ENCODE results near the gene ARRDC2. TPM values are rescaled to one million over a fixed set of nuclear protein-coding genes. Genes with fewer than 3 reads are reported as not detected.

The ARRDC2 gene
- total RNA-seq, 1 donor from 2014 or later, result 2.6 TPM

GRCh38 chr19:17968362-17968761 is 39.6 kb upstream of the ARRDC2 start:
- peaks cover 48% of the 10 kb centered on the region for H3K27me3 Mint-ChIP-seq (ENCODE audit: low read depth, unreplicated experiment)

GRCh38 chr19:17969096-17969792 is 38.7 kb upstream of the ARRDC2 start:
- Histone ChIP-seq H4K20me1 (ENCODE audit: insufficient read depth, low read length) (peaks cover 3% of the 10 kb centered on the region), H3K27me3 (ENCODE audit: insufficient read depth, low read length) (peaks cover 25% of the 10 kb centered on the region), H3K4me3 (ENCODE audit: insufficient read depth, low read depth, low read length) (no peak overlapping the region), H3K9me3 (ENCODE audit: insufficient read depth, low read depth, low read length) (no peaks in the 10 kb centered on the region), H3K27ac (ENCODE audit: low read depth, low read length) (no peak overlapping the region), H2AFZ (ENCODE audit: low read depth, low read length) (no peak overlapping the region), H3K36me3 (ENCODE audit: insufficient read depth, low read length) (no peaks in the 10 kb centered on the region), H3K4me1 (ENCODE audit: insufficient read depth, low read length) (no peaks in the 10 kb centered on the region), H3K4me2 (ENCODE audit: low read length) (no peak overlapping the region), H3K79me2 (ENCODE audit: insufficient read depth, low read length) (no peaks in the 10 kb centered on the region), H3K9ac (ENCODE audit: low read length) (no peak overlapping the region)
- no peaks in the 10 kb centered on the region for H3K36me3 Mint-ChIP-seq (ENCODE audit: low read depth, unreplicated experiment)
- TF ChIP-seq CTCF (IDR thresholded peaks at IDR 0.05; ENCODE audit: insufficient read depth, low read depth, low read length) (no peak), EZH2 (IDR thresholded peaks at IDR 0.05; ENCODE audit: insufficient read depth, low read length) (no peak)
- H3K9me3 Mint-ChIP-seq (ENCODE audit: unreplicated experiment), result no peaks in the 10 kb centered on the region
- peaks cover 39% of the 10 kb centered on the region for H3K27me3 Mint-ChIP-seq (ENCODE audit: low read depth, unreplicated experiment)
- no peaks in the 10 kb centered on the region for H3K4me1 Mint-ChIP-seq (ENCODE audit: low read depth, unreplicated experiment)
- no peak overlapping the region for H3K4me3 Mint-ChIP-seq (ENCODE audit: unreplicated experiment)
- FAIRE-seq (no peak), DNase-seq (ENCODE audit: low read depth) (no peak)
- H3K27ac Mint-ChIP-seq (ENCODE audit: unreplicated experiment), result no peak overlapping the region

More at GRCh38 chr19:17968362-17968761, 39.6 kb upstream of the ARRDC2 start:
- peaks cover 28% of the 10 kb centered on the region for H3K27me3 ChIP-seq (ENCODE audit: insufficient read depth, low read length)
- H3K4me1 ChIP-seq (ENCODE audit: insufficient read depth, low read length), result no peaks in the 10 kb centered on the region
- H3K36me3 Mint-ChIP-seq (ENCODE audit: low read depth, unreplicated experiment), result no peaks in the 10 kb centered on the region
- H3K9me3 Mint-ChIP-seq (ENCODE audit: unreplicated experiment), result no peaks in the 10 kb centered on the region
- H3K4me2 ChIP-seq (ENCODE audit: low read length), result no peak overlapping the region
- no peaks in the 10 kb centered on the region for H3K4me1 Mint-ChIP-seq (ENCODE audit: low read depth, unreplicated experiment)
- H2AFZ ChIP-seq (ENCODE audit: low read depth, low read length), result no peak overlapping the region
- H3K79me2 ChIP-seq (ENCODE audit: insufficient read depth, low read length), result no peaks in the 10 kb centered on the region
- no peak for TF ChIP-seq EZH2 (IDR thresholded peaks at IDR 0.05; ENCODE audit: insufficient read depth, low read length)
- TF ChIP-seq CTCF (IDR thresholded peaks at IDR 0.05; ENCODE audit: insufficient read depth, low read depth, low read length), result no peak
- no peak overlapping the region for H3K4me3 Mint-ChIP-seq (ENCODE audit: unreplicated experiment)
- no peak for DNase-seq (ENCODE audit: low read depth)
- H3K9me3 ChIP-seq (ENCODE audit: insufficient read depth, low read depth, low read length), result no peaks in the 10 kb centered on the region
- no peak overlapping the region for H3K27ac Mint-ChIP-seq (ENCODE audit: unreplicated experiment)
- no peaks in the 10 kb centered on the region for H3K36me3 ChIP-seq (ENCODE audit: insufficient read depth, low read length)
- no peak overlapping the region for H3K9ac ChIP-seq (ENCODE audit: low read length)
- no peak overlapping the region for H3K4me3 ChIP-seq (ENCODE audit: insufficient read depth, low read depth, low read length)
- peaks cover 3% of the 10 kb centered on the region for H4K20me1 ChIP-seq (ENCODE audit: insufficient read depth, low read length)
- H3K27ac ChIP-seq (ENCODE audit: low read depth, low read length), result no peak overlapping the region
- FAIRE-seq, result no peak

GRCh38 chr19:17972230-17972629 is 35.7 kb upstream of the ARRDC2 start:
- Histone ChIP-seq H3K27me3 (ENCODE audit: insufficient read depth, low read length) (peaks cover 13% of the 10 kb centered on the region), H3K36me3 (ENCODE audit: insufficient read depth, low read length) (no peaks in the 10 kb centered on the region), H3K4me3 (ENCODE audit: insufficient read depth, low read depth, low read length) (no peak overlapping the region), H3K4me2 (ENCODE audit: low read length) (no peak overlapping the region), H3K79me2 (ENCODE audit: insufficient read depth, low read length) (no peaks in the 10 kb centered on the region), H4K20me1 (ENCODE audit: insufficient read depth, low read length) (no peaks in the 10 kb centered on the region), H2AFZ (ENCODE audit: low read depth, low read length) (no peak overlapping the region), H3K27ac (ENCODE audit: low read depth, low read length) (no peak overlapping the region), H3K4me1 (ENCODE audit: insufficient read depth, low read length) (no peaks in the 10 kb centered on the region), H3K9ac (ENCODE audit: low read length) (no peak overlapping the region), H3K9me3 (ENCODE audit: insufficient read depth, low read depth, low read length) (no peaks in the 10 kb centered on the region)
- TF ChIP-seq EZH2 (IDR thresholded peaks at IDR 0.05; ENCODE audit: insufficient read depth, low read length), result no peak
- no peak overlapping the region for H3K4me3 Mint-ChIP-seq (ENCODE audit: unreplicated experiment)
- H3K36me3 Mint-ChIP-seq (ENCODE audit: low read depth, unreplicated experiment), result no peaks in the 10 kb centered on the region
- H3K9me3 Mint-ChIP-seq (ENCODE audit: unreplicated experiment), result no peaks in the 10 kb centered on the region
- H3K27me3 Mint-ChIP-seq (ENCODE audit: low read depth, unreplicated experiment), result peaks cover 19% of the 10 kb centered on the region
- DNase-seq (ENCODE audit: low read depth) (no peak), FAIRE-seq (no peak)
- no peaks in the 10 kb centered on the region for H3K4me1 Mint-ChIP-seq (ENCODE audit: low read depth, unreplicated experiment)
- no peak overlapping the region for H3K27ac Mint-ChIP-seq (ENCODE audit: unreplicated experiment)

Data from astrocyte (in vitro differentiated cells and primary cell).